Stimulated activated naive CD8-positive, alpha-beta T cell treated with anti-CD3 and anti-CD28 coated beads, Interleukin-15, Interleukin-2, amounts not matched to agents 100 U/mL and 50 U/mL, for 24 hours (primary cell): ENCODE results near the gene KRTAP13-2.

Experiments used
- ATAC-seq: fragments of 150-1000 bp; cut with Tn5 transposase; one replicate; pipeline ENCODE4 v1.10.0; 2021
- DNase-seq: peaks from one replicate; pipeline ENCODE4 v3.0.0; 2021

Gene KRTAP13-2

GRCh38 chr21:30326390-30326789 is 45.7 kb downstream of the KRTAP13-2 start:
- DNase-seq (no peak), ATAC-seq (no peak)
